Measurements from ENCODE around the gene LGSN.
A peak's percentile ranks its signal among the peaks of the same experiment; 100 is the strongest.

DNA sequence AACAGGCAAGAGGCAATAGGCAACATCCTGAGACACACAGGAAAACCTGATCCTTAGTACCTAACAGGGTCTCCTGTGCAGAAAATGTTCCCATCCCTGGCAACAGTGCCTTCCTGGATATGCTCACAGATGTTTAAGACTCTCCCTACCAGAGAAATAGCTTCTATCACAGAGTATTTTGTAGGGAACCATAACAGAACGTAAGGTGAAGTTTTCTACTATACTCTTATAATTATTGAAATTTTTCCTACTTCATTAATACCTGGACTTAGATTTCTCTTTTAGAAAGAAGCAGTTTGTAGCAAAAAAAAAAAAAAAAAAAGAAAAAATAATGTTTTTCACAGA is 33.5 kb upstream of the LGSN start:
- peak in 1 of 2 donors; percentile 24 for TF ChIP-seq RAD21 (IDR thresholded peaks at IDR 0.05)
- TF ChIP-seq, protein P1, sequence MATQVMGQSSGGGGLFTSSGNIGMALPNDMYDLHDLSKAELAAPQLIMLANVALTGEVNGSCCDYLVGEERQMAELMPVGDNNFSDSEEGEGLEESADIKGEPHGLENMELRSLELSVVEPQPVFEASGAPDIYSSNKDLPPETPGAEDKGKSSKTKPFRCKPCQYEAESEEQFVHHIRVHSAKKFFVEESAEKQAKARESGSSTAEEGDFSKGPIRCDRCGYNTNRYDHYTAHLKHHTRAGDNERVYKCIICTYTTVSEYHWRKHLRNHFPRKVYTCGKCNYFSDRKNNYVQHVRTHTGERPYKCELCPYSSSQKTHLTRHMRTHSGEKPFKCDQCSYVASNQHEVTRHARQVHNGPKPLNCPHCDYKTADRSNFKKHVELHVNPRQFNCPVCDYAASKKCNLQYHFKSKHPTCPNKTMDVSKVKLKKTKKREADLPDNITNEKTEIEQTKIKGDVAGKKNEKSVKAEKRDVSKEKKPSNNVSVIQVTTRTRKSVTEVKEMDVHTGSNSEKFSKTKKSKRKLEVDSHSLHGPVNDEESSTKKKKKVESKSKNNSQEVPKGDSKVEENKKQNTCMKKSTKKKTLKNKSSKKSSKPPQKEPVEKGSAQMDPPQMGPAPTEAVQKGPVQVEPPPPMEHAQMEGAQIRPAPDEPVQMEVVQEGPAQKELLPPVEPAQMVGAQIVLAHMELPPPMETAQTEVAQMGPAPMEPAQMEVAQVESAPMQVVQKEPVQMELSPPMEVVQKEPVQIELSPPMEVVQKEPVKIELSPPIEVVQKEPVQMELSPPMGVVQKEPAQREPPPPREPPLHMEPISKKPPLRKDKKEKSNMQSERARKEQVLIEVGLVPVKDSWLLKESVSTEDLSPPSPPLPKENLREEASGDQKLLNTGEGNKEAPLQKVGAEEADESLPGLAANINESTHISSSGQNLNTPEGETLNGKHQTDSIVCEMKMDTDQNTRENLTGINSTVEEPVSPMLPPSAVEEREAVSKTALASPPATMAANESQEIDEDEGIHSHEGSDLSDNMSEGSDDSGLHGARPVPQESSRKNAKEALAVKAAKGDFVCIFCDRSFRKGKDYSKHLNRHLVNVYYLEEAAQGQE (IDR thresholded peaks at IDR 0.05), result no peak
- no peak for TF ChIP-seq CTCF (IDR thresholded peaks at IDR 0.05; ENCODE audit: low read depth, low read length, missing input control)
